Fibroblast of skin of right quadriceps (primary cell): Measurements from ENCODE around the gene DNAJC18.
"Not testable (repeated sequence)": the region's sequence is repeated elsewhere in the genome, so short reads cannot be mapped to it uniquely, and the experiment has no call there.

Experiments used
- DNase-seq: peaks from one replicate; pipeline ENCODE4 v3.0.0-alpha.2; 2013

DNAJC18 gene

GRCh38 chr5:139439013-139439903 is at the start of gene DNAJC18:
DNAJC18 (minus strand) TSS chr5:139439525; CDS start chr5:139439445, 80 bp downstream.
- DNase-seq, result peak; percentile 88

- no peak for DNase-seq
These were observed 48.9 kb upstream of the DNAJC18 start for GRCh38 chr5:139488260-139488659.

GRCh38 chr5:139486201-139486600 is 46.9 kb upstream of the DNAJC18 start:
- DNase-seq, result no peak

GRCh38 chr5:139482890-139483208 is 43.5 kb upstream of the DNAJC18 start:
- DNase-seq, result not testable (repeated sequence)

GRCh38 chr5:139482050-139482889 is 42.9 kb upstream of the DNAJC18 start, which contains the start of gene STING1:
STING1 (minus strand) TSS chr5:139482758; CDS start chr5:139481704, 1,054 bp downstream.
- peak; percentile 99 for DNase-seq

- no peak for DNase-seq
These were observed 42.3 kb upstream of the DNAJC18 start for GRCh38 chr5:139481580-139482049.

- no peak for DNase-seq
These were observed 41.8 kb upstream of the DNAJC18 start for GRCh38 chr5:139481122-139481533.

- not testable (repeated sequence) for DNase-seq
These were observed 40.4 kb upstream of the DNAJC18 start for GRCh38 chr5:139479729-139480128.

- not testable (repeated sequence) for DNase-seq
These were observed 39.5 kb upstream of the DNAJC18 start for GRCh38 chr5:139478657-139479423.

- DNase-seq, result no peak
These were observed 36.7 kb upstream of the DNAJC18 start for GRCh38 chr5:139475865-139476617.

GRCh38 chr5:139474890-139475791 is 35.8 kb upstream of the DNAJC18 start:
- DNase-seq, result peak; percentile 86

- peak; percentile 40 for DNase-seq
These were observed 34.2 kb upstream of the DNAJC18 start for GRCh38 chr5:139473565-139473964.

- peak; percentile 31 for DNase-seq
These were observed 33.8 kb upstream of the DNAJC18 start for GRCh38 chr5:139473105-139473504.

GRCh38 chr5:139472386-139473030 is 33.2 kb upstream of the DNAJC18 start:
- DNase-seq, result no peak

- no peak for DNase-seq
These were observed 31.5 kb upstream of the DNAJC18 start, which contains the start of gene SMIM33 for GRCh38 chr5:139470821-139471300. SMIM33 (plus strand) TSS chr5:139471004; CDS start chr5:139471122, 118 bp downstream.

GRCh38 chr5:139468421-139468931 is 29.2 kb upstream of the DNAJC18 start:
- no peak for DNase-seq

- DNase-seq, result no peak
These were observed 23.4 kb upstream of the DNAJC18 start, which contains the start of gene ECSCR for GRCh38 chr5:139462586-139463276. ECSCR (minus strand) TSS chr5:139462743; CDS start chr5:139462670, 73 bp downstream.

GRCh38 chr5:139461698-139462097 is 22.4 kb upstream of the DNAJC18 start:
- no peak for DNase-seq

GRCh38 chr5:139461176-139461575 is 21.9 kb upstream of the DNAJC18 start:
- DNase-seq, result no peak
